T1000 (cell line): ENCODE results near the gene ETNK2.
A peak's percentile ranks its signal among the peaks of the same experiment; 100 is the strongest.

ENCODE experiments used
- DNase-seq: peaks from one replicate; lab custom pipeline; 2025; ENCODE audit warnings: mixed read lengths; lab: John Stamatoyannopoulos, UW

The ETNK2 gene

GRCh38 chr1:204176049-204176448 is 24.2 kb upstream of the ETNK2 start:
- no peak for DNase-seq

GRCh38 chr1:204174958-204175357 is 23.1 kb upstream of the ETNK2 start:
- DNase-seq: no peak

- no peak for DNase-seq
Observed at GRCh38 chr1:204172404-204173029, 20.7 kb upstream of the ETNK2 start.

- no peak for DNase-seq
Observed at GRCh38 chr1:204171751-204172178, 19.9 kb upstream of the ETNK2 start.

GRCh38 chr1:204170494-204171155 is 18.8 kb upstream of the ETNK2 start:
- no peak for DNase-seq

- DNase-seq: no peak
Observed at GRCh38 chr1:204169858-204170257, 18.0 kb upstream of the ETNK2 start.

- DNase-seq: no peak
Observed at GRCh38 chr1:204167730-204168129, 15.9 kb upstream of the ETNK2 start.

GRCh38 chr1:204166219-204166618 is 14.4 kb upstream of the ETNK2 start, which contains the start of gene REN:
TSS of gene REN (minus strand) at chr1:204166337. CDS start at chr1:204166293, 44 bp downstream.
- DNase-seq: no peak

- peak; percentile 80 for DNase-seq
Observed at GRCh38 chr1:204162494-204163074, 10.7 kb upstream of the ETNK2 start.

- DNase-seq: no peak
Observed at GRCh38 chr1:204161609-204162493, 10.0 kb upstream of the ETNK2 start.

GRCh38 chr1:204157962-204158361 is 6.1 kb upstream of the ETNK2 start:
- DNase-seq: no peak

GRCh38 chr1:204155881-204156280 is 4.0 kb upstream of the ETNK2 start:
- no peak for DNase-seq

- no peak for DNase-seq
Observed at GRCh38 chr1:204154568-204155255, 2.9 kb upstream of the ETNK2 start.

- no peak for DNase-seq
Observed at GRCh38 chr1:204153667-204154066, 1.8 kb upstream of the ETNK2 start.

GRCh38 chr1:204152310-204153044 is 633 bp upstream of the ETNK2 start:
- no peak for DNase-seq

GRCh38 chr1:204150702-204151551 is 917 bp downstream of the ETNK2 start:
- DNase-seq: no peak

GRCh38 chr1:204149635-204150565 is 1.9 kb downstream of the ETNK2 start:
- no peak for DNase-seq

- DNase-seq: no peak
Observed at GRCh38 chr1:204149107-204149506, 2.7 kb downstream of the ETNK2 start.
